ENCODE results near the gene SLCO3A1.

SLCO3A1 gene

GRCh38 chr15:92005154-92005553, 151.6 kb downstream of the SLCO3A1 start:
- no CpG with 5 or more reads among the region's 6 CpGs for WGBS (ENCODE audit: extremely low coverage, insufficient coverage, low lambda C conversion rate)
- no peak overlapping the region for H3K27ac ChIP-seq (ENCODE audit: low read depth, low read length)
- H3K23ac ChIP-seq (ENCODE audit: low read length), result no peak overlapping the region

GRCh38 chr15:92006186-92007028, 152.9 kb downstream of the SLCO3A1 start:
- Histone ChIP-seq H2BK5ac (ENCODE audit: low read length) (no peak overlapping the region), H2AK5ac (ENCODE audit: low read length) (no peak overlapping the region), H3K23ac (ENCODE audit: low read length) (no peak overlapping the region), H3K27me3 (ENCODE audit: insufficient read depth, low read length, poor library complexity) (no peaks in the 10 kb centered on the region), H3K4me1 (ENCODE audit: control insufficient read depth, low read depth, low read length) (no peaks in the 10 kb centered on the region), H3K36me3 (ENCODE audit: control insufficient read depth, insufficient read depth, low read length) (no peaks in the 10 kb centered on the region), H3K56ac (ENCODE audit: low read length) (no peak overlapping the region), H4K8ac (ENCODE audit: low read depth, low read length) (no peak overlapping the region), H3K4me2 (ENCODE audit: low read length) (no peak overlapping the region), H3K4me3 (ENCODE audit: low read length) (no peak overlapping the region), H2BK120ac (ENCODE audit: low read depth, low read length) (no peak overlapping the region), H2BK15ac (replicated peaks; ENCODE audit: low read depth) (no peak overlapping the region), H3K9ac (ENCODE audit: low read length) (no peak overlapping the region), H3K18ac (ENCODE audit: low read length) (no peak overlapping the region), H3K79me2 (ENCODE audit: control insufficient read depth, insufficient read depth, low read length) (no peaks in the 10 kb centered on the region), H3K4ac (ENCODE audit: low read depth, low read length) (no peak overlapping the region), H3K79me1 (ENCODE audit: low read length) (no peaks in the 10 kb centered on the region), H4K5ac (ENCODE audit: low read length) (no peak overlapping the region), H3K27ac (ENCODE audit: low read depth, low read length) (no peak overlapping the region)
- no CpG with 5 or more reads among the region's 7 CpGs for WGBS (ENCODE audit: extremely low coverage, insufficient coverage, low lambda C conversion rate)
- no peak for DNase-seq

More at GRCh38 chr15:92005154-92005553, 151.6 kb downstream of the SLCO3A1 start:
- peak; percentile 25 for DNase-seq
- Histone ChIP-seq H3K56ac (ENCODE audit: low read length) (no peak overlapping the region), H3K4me3 (ENCODE audit: low read length) (no peak overlapping the region), H3K79me1 (ENCODE audit: low read length) (no peaks in the 10 kb centered on the region), H4K8ac (ENCODE audit: low read depth, low read length) (no peak overlapping the region), H4K5ac (ENCODE audit: low read length) (no peak overlapping the region), H3K4me2 (ENCODE audit: low read length) (no peak overlapping the region), H3K27me3 (ENCODE audit: insufficient read depth, low read length, poor library complexity) (no peaks in the 10 kb centered on the region), H3K9ac (ENCODE audit: low read length) (no peak overlapping the region), H2BK5ac (ENCODE audit: low read length) (no peak overlapping the region), H2BK15ac (replicated peaks; ENCODE audit: low read depth) (no peak overlapping the region), H3K36me3 (ENCODE audit: control insufficient read depth, insufficient read depth, low read length) (no peaks in the 10 kb centered on the region), H2AK5ac (ENCODE audit: low read length) (no peak overlapping the region), H3K4ac (ENCODE audit: low read depth, low read length) (no peak overlapping the region), H2BK120ac (ENCODE audit: low read depth, low read length) (no peak overlapping the region), H3K18ac (ENCODE audit: low read length) (no peak overlapping the region), H3K79me2 (ENCODE audit: control insufficient read depth, insufficient read depth, low read length) (no peaks in the 10 kb centered on the region), H3K4me1 (ENCODE audit: control insufficient read depth, low read depth, low read length) (peaks cover 2% of the 10 kb centered on the region)

GRCh38 chr15:92009162-92009561, 155.7 kb downstream of the SLCO3A1 start:
- Histone ChIP-seq H2BK120ac (ENCODE audit: low read depth, low read length) (no peak overlapping the region), H2AK5ac (ENCODE audit: low read length) (no peak overlapping the region), H4K5ac (ENCODE audit: low read length) (no peak overlapping the region), H3K27ac (ENCODE audit: low read depth, low read length) (no peak overlapping the region), H3K4me3 (ENCODE audit: low read length) (no peak overlapping the region), H3K23ac (ENCODE audit: low read length) (no peak overlapping the region), H3K4me2 (ENCODE audit: low read length) (no peak overlapping the region), H3K56ac (ENCODE audit: low read length) (no peak overlapping the region), H3K36me3 (ENCODE audit: control insufficient read depth, insufficient read depth, low read length) (no peaks in the 10 kb centered on the region), H3K9ac (ENCODE audit: low read length) (no peak overlapping the region), H4K8ac (ENCODE audit: low read depth, low read length) (no peak overlapping the region), H3K4me1 (ENCODE audit: control insufficient read depth, low read depth, low read length) (peaks cover 2% of the 10 kb centered on the region), H2BK15ac (replicated peaks; ENCODE audit: low read depth) (no peak overlapping the region), H3K79me1 (ENCODE audit: low read length) (no peaks in the 10 kb centered on the region), H2BK5ac (ENCODE audit: low read length) (no peak overlapping the region), H3K18ac (ENCODE audit: low read length) (no peak overlapping the region), H3K79me2 (ENCODE audit: control insufficient read depth, insufficient read depth, low read length) (no peaks in the 10 kb centered on the region), H3K4ac (ENCODE audit: low read depth, low read length) (no peak overlapping the region), H3K27me3 (ENCODE audit: insufficient read depth, low read length, poor library complexity) (no peaks in the 10 kb centered on the region)
- DNase-seq, result no peak
- WGBS (ENCODE audit: extremely low coverage, insufficient coverage, low lambda C conversion rate), result no CpG with 5 or more reads among the region's 6 CpGs

- Histone ChIP-seq H3K4me2 (ENCODE audit: low read length) (no peak overlapping the region), H3K9ac (ENCODE audit: low read length) (no peak overlapping the region), H3K18ac (ENCODE audit: low read length) (no peak overlapping the region), H3K79me1 (ENCODE audit: low read length) (no peaks in the 10 kb centered on the region), H3K23ac (ENCODE audit: low read length) (no peak overlapping the region), H3K4me3 (ENCODE audit: low read length) (no peak overlapping the region), H3K79me2 (ENCODE audit: control insufficient read depth, insufficient read depth, low read length) (no peaks in the 10 kb centered on the region), H2BK15ac (replicated peaks; ENCODE audit: low read depth) (no peak overlapping the region), H2BK120ac (ENCODE audit: low read depth, low read length) (no peak overlapping the region), H4K8ac (ENCODE audit: low read depth, low read length) (no peak overlapping the region), H2AK5ac (ENCODE audit: low read length) (no peak overlapping the region), H3K27ac (ENCODE audit: low read depth, low read length) (no peak overlapping the region), H3K4ac (ENCODE audit: low read depth, low read length) (no peak overlapping the region), H4K5ac (ENCODE audit: low read length) (no peak overlapping the region), H3K56ac (ENCODE audit: low read length) (no peak overlapping the region), H3K4me1 (ENCODE audit: control insufficient read depth, low read depth, low read length) (peaks cover 2% of the 10 kb centered on the region), H3K36me3 (ENCODE audit: control insufficient read depth, insufficient read depth, low read length) (no peaks in the 10 kb centered on the region), H3K27me3 (ENCODE audit: insufficient read depth, low read length, poor library complexity) (no peaks in the 10 kb centered on the region), H2BK5ac (ENCODE audit: low read length) (no peak overlapping the region)
- peak; percentile 65 for DNase-seq
- no CpG with 5 or more reads among the region's 14 CpGs for WGBS (ENCODE audit: extremely low coverage, insufficient coverage, low lambda C conversion rate)
Observed at GRCh38 chr15:92011611-92012367, 158.3 kb downstream of the SLCO3A1 start.

GRCh38 chr15:92012368-92012629, 158.8 kb downstream of the SLCO3A1 start:
- H3K23ac ChIP-seq (ENCODE audit: low read length), result no peak overlapping the region
- H3K79me1 ChIP-seq (ENCODE audit: low read length), result no peaks in the 10 kb centered on the region
- peaks cover 2% of the 10 kb centered on the region for H3K4me1 ChIP-seq (ENCODE audit: control insufficient read depth, low read depth, low read length)
- no peak overlapping the region for H3K9ac ChIP-seq (ENCODE audit: low read length)
- no peaks in the 10 kb centered on the region for H3K36me3 ChIP-seq (ENCODE audit: control insufficient read depth, insufficient read depth, low read length)
- H3K56ac ChIP-seq (ENCODE audit: low read length), result no peak overlapping the region
- H3K4me2 ChIP-seq (ENCODE audit: low read length), result no peak overlapping the region
- H2BK120ac ChIP-seq (ENCODE audit: low read depth, low read length), result no peak overlapping the region
- H3K27me3 ChIP-seq (ENCODE audit: insufficient read depth, low read length, poor library complexity), result no peaks in the 10 kb centered on the region
- H4K5ac ChIP-seq (ENCODE audit: low read length), result no peak overlapping the region
- H3K79me2 ChIP-seq (ENCODE audit: control insufficient read depth, insufficient read depth, low read length), result no peaks in the 10 kb centered on the region
- no peak overlapping the region for H4K8ac ChIP-seq (ENCODE audit: low read depth, low read length)
- no peak overlapping the region for H2BK15ac ChIP-seq (replicated peaks; ENCODE audit: low read depth)
- H2AK5ac ChIP-seq (ENCODE audit: low read length), result no peak overlapping the region
- DNase-seq, result no peak
- no CpG with 5 or more reads among the region's 1 CpG for WGBS (ENCODE audit: extremely low coverage, insufficient coverage, low lambda C conversion rate)
- H3K4me3 ChIP-seq (ENCODE audit: low read length), result no peak overlapping the region
- H3K4ac ChIP-seq (ENCODE audit: low read depth, low read length), result no peak overlapping the region
- H2BK5ac ChIP-seq (ENCODE audit: low read length), result no peak overlapping the region
- no peak overlapping the region for H3K18ac ChIP-seq (ENCODE audit: low read length)
- H3K27ac ChIP-seq (ENCODE audit: low read depth, low read length), result no peak overlapping the region
